GM12878 (cell line): ENCODE data around the gene ZNF69.

Experiments
- ATF3 ChIP-seq: IDR thresholded peaks from 2 replicates; pipeline ENCODE4 v1.6.1; 2011; ENCODE audit warnings: low read depth, mild to moderate bottlenecking, low read length, moderate library complexity, borderline replicate concordance; ENCODE audit errors: extremely low read depth
- CBX5 ChIP-seq: sonication (generic); IDR thresholded peaks from 2 replicates; pipeline ENCODE4 v1.6.1; 2016; ENCODE audit warnings: low read depth, moderate library complexity, mild to moderate bottlenecking, inconsistent platforms
- CHD2 ChIP-seq: IDR thresholded peaks from 2 replicates; pipeline ENCODE4 v1.6.1; 2011; ENCODE audit warnings: low read depth, low read length, improper control_type of control experiment, borderline replicate concordance
- CREB1 ChIP-seq: IDR thresholded peaks from 2 replicates; pipeline ENCODE4 v1.6.1; 2012; ENCODE audit warnings: low read depth, mild to moderate bottlenecking, inconsistent platforms
- MEF2A ChIP-seq: IDR thresholded peaks from 2 replicates; pipeline ENCODE4 v1.6.1; 2011; ENCODE audit warnings: low read depth, mild to moderate bottlenecking, low read length, moderate library complexity; ENCODE audit not compliant: insufficient read depth
- POLR2A ChIP-seq: IDR thresholded peaks from 2 replicates; pipeline ENCODE4 v1.6.1; 2011; ENCODE audit warnings: low read depth, mild to moderate bottlenecking, low read length
- POLR2AphosphoS2 ChIP-seq: IDR thresholded peaks from 2 replicates; pipeline ENCODE4 v1.6.1; 2011; ENCODE audit warnings: low read depth, mild to moderate bottlenecking, low read length, improper control_type of control experiment, moderate library complexity
- SMC3 ChIP-seq: IDR thresholded peaks from 2 replicates; pipeline ENCODE4 v1.6.1; 2011; ENCODE audit warnings: low read length, improper control_type of control experiment, borderline replicate concordance
- STAT3 ChIP-seq: IDR thresholded peaks from 2 replicates; pipeline ENCODE4 v1.6.1; 2011; ENCODE audit warnings: low read depth, low read length, improper control_type of control experiment
- TF ChIP-seq, protein P1 (sequence below): IDR thresholded peaks from 2 replicates; pipeline ENCODE4 v1.6.1; 2011; ENCODE audit warnings: low read depth, low read length, improper control_type of control experiment, borderline replicate concordance
- TF ChIP-seq, protein P2 (sequence below): IDR thresholded peaks from 2 replicates; pipeline ENCODE4 v1.6.1; 2012; ENCODE audit warnings: low read depth, low read length, improper control_type of control experiment
- TF ChIP-seq, protein P3 (sequence below), 3 experiments: IDR thresholded peaks in 2 of 3; conservative IDR thresholded peaks in 1 of 3; 2 replicates each; pipeline ENCODE4 v1.5.1; 2011; ENCODE audit warnings: low read depth in 3 of 3, low read length in 3 of 3, mild to moderate bottlenecking in 3 of 3, control low read depth in 2 of 3, moderate library complexity in 2 of 3, inconsistent platforms in 1 of 3, mixed read lengths in 1 of 3; ENCODE audit not compliant: control insufficient read depth in 2 of 3, insufficient read depth in 1 of 3; ENCODE audit errors: extremely low read depth in 1 of 3

- no peak for TF ChIP-seq CBX5
- TF ChIP-seq, protein P1, sequence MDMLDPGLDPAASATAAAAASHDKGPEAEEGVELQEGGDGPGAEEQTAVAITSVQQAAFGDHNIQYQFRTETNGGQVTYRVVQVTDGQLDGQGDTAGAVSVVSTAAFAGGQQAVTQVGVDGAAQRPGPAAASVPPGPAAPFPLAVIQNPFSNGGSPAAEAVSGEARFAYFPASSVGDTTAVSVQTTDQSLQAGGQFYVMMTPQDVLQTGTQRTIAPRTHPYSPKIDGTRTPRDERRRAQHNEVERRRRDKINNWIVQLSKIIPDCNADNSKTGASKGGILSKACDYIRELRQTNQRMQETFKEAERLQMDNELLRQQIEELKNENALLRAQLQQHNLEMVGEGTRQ = no peak
- TF ChIP-seq CREB1 = no peak
- no peak for TF ChIP-seq MEF2A
- TF ChIP-seq CHD2 = no peak
- no peak for TF ChIP-seq STAT3
- no peak for TF ChIP-seq ATF3
- TF ChIP-seq, protein P2, sequence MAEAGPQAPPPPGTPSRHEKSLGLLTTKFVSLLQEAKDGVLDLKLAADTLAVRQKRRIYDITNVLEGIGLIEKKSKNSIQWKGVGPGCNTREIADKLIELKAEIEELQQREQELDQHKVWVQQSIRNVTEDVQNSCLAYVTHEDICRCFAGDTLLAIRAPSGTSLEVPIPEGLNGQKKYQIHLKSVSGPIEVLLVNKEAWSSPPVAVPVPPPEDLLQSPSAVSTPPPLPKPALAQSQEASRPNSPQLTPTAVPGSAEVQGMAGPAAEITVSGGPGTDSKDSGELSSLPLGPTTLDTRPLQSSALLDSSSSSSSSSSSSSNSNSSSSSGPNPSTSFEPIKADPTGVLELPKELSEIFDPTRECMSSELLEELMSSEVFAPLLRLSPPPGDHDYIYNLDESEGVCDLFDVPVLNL = no peak
- no peak for TF ChIP-seq POLR2A
- TF ChIP-seq, protein P3, sequence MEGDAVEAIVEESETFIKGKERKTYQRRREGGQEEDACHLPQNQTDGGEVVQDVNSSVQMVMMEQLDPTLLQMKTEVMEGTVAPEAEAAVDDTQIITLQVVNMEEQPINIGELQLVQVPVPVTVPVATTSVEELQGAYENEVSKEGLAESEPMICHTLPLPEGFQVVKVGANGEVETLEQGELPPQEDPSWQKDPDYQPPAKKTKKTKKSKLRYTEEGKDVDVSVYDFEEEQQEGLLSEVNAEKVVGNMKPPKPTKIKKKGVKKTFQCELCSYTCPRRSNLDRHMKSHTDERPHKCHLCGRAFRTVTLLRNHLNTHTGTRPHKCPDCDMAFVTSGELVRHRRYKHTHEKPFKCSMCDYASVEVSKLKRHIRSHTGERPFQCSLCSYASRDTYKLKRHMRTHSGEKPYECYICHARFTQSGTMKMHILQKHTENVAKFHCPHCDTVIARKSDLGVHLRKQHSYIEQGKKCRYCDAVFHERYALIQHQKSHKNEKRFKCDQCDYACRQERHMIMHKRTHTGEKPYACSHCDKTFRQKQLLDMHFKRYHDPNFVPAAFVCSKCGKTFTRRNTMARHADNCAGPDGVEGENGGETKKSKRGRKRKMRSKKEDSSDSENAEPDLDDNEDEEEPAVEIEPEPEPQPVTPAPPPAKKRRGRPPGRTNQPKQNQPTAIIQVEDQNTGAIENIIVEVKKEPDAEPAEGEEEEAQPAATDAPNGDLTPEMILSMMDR (IDR thresholded peaks at IDR 0.05 in 2 of 3, conservative IDR thresholded peaks at IDR 0.05 in 1 of 3; ENCODE audit: control insufficient read depth in 2 of 3, extremely low read depth in 1 of 3, insufficient read depth in 1 of 3, low read depth in 3 of 3, low read length in 3 of 3) = no peak
- TF ChIP-seq POLR2AphosphoS2 = no peak
- TF ChIP-seq SMC3 = no peak
Measured at GRCh38 chr19:11931513-11931912, 43.9 kb downstream of the ZNF69 start.
